KMS-11 (cell line): ENCODE results near the gene FLNC.
A peak's percentile ranks its signal among the peaks of the same experiment; 100 is the strongest.

ENCODE experiments used
- H2AFZ ChIP-seq: fragments of 200-600 bp; sonication (generic); 2 replicates; pipeline ENCODE4 v1.6.1; 2016; ENCODE audit warnings: antibody characterized with exemption, mixed run types, low read depth
- H3K27ac ChIP-seq: fragments of 200-600 bp; sonication (generic); 2 replicates; pipeline ENCODE4 v1.6.1; 2016; ENCODE audit warnings: mild to moderate bottlenecking, mixed run types
- H3K27me3 ChIP-seq: fragments of 200-600 bp; sonication (generic); 2 replicates; pipeline ENCODE4 v1.6.1; 2017; ENCODE audit warnings: mild to moderate bottlenecking, low read depth, mixed run types, moderate library complexity; ENCODE audit not compliant: insufficient read depth
- H3K36me3 ChIP-seq: fragments of 200-600 bp; sonication (generic); 2 replicates; pipeline ENCODE4 v1.6.1; 2017; ENCODE audit warnings: mild to moderate bottlenecking, mixed run types; ENCODE audit not compliant: insufficient read depth
- H3K4me1 ChIP-seq: fragments of 200-600 bp; sonication (generic); 2 replicates; pipeline ENCODE4 v1.6.1; 2016; ENCODE audit warnings: mild to moderate bottlenecking, low read depth, mixed run types; ENCODE audit not compliant: poor library complexity, severe bottlenecking
- H3K4me2 ChIP-seq: fragments of 200-600 bp; sonication (generic); 2 replicates; pipeline ENCODE4 v1.7.0; 2016; ENCODE audit warnings: mild to moderate bottlenecking, mixed run types
- H3K4me3 ChIP-seq: fragments of 200-600 bp; sonication (generic); IDR thresholded peaks from 2 replicates; pipeline ENCODE4 v1.6.1; 2017; ENCODE audit warnings: low read depth, low read length, mixed read lengths; ENCODE audit not compliant: insufficient read depth
- H3K79me2 ChIP-seq: fragments of 200-600 bp; sonication (generic); 2 replicates; pipeline ENCODE4 v1.6.1; 2016; ENCODE audit warnings: low read depth, mixed run types; ENCODE audit not compliant: insufficient read depth
- H3K9ac ChIP-seq: fragments of 200-600 bp; sonication (generic); 2 replicates; pipeline ENCODE4 v1.6.1; 2016; ENCODE audit warnings: mild to moderate bottlenecking, mixed run types
- H4K20me1 ChIP-seq: fragments of 200-600 bp; sonication (generic); 2 replicates; pipeline ENCODE4 v1.6.1; 2016; ENCODE audit warnings: mild to moderate bottlenecking, mixed run types; ENCODE audit not compliant: insufficient read depth
- CTCF ChIP-seq: fragments of 200-600 bp; sonication (generic); conservative IDR thresholded peaks from 2 replicates; pipeline ENCODE4 v1.6.1; 2017; ENCODE audit warnings: low read depth, mild to moderate bottlenecking, antibody characterized with exemption, low read length, moderate library complexity, mixed read lengths

FLNC gene

DNA sequence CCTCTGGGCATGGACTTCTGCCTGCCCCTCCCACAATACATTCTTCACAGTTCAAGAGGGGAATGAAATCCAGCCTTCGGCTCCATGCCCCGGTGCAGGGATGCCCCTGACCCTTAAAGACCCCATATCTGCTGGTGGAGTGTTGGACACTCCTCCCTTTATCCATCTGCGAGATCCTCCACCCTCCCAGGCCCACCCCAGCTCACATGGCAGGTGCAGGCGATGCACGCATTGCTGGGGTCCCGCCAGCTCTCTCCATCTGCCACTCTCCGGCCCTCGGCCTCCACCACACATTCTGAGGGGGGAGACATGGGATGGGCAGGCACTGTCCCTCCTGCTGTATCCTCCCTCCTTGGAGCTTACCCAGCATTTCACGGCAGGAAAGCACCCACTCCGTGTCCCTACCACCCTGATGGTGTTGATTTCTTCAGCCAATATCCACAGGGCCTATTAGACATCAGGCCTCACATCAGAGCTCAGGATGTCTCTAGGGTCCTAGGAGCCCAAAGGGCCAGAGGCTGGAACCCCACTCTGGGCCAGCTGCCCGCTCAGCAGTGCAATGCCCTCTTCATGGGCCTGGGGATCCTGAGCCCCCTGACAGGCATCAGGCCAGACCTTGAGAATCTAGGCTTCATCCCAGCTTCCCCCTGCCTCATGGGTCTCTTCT is 50.7 kb downstream of the FLNC start:
- Histone ChIP-seq H3K79me2 (no peaks in the 10 kb centered on the region), H3K27me3 (no peaks in the 10 kb centered on the region), H3K4me3 (no peak overlapping the region), H3K27ac (no peak overlapping the region), H2AFZ (no peak overlapping the region), H4K20me1 (no peaks in the 10 kb centered on the region), H3K36me3 (no peaks in the 10 kb centered on the region), H3K4me2 (no peak overlapping the region), H3K9ac (no peak overlapping the region), H3K4me1 (peaks cover 3% of the 10 kb centered on the region)
- TF ChIP-seq CTCF: no peak

GRCh38 chr7:128881458-128882125 is 51.4 kb downstream of the FLNC start:
- H3K36me3 ChIP-seq: no peaks in the 10 kb centered on the region
- no peaks in the 10 kb centered on the region for H3K27me3 ChIP-seq
- H3K27ac ChIP-seq: no peak overlapping the region
- H3K79me2 ChIP-seq: no peaks in the 10 kb centered on the region
- H3K9ac ChIP-seq: no peak overlapping the region
- H4K20me1 ChIP-seq: no peaks in the 10 kb centered on the region
- H2AFZ ChIP-seq: no peak overlapping the region
- H3K4me3 ChIP-seq: no peak overlapping the region
- peaks cover 3% of the 10 kb centered on the region for H3K4me1 ChIP-seq
- H3K4me2 ChIP-seq: no peak overlapping the region
- no peak for TF ChIP-seq CTCF

DNA sequence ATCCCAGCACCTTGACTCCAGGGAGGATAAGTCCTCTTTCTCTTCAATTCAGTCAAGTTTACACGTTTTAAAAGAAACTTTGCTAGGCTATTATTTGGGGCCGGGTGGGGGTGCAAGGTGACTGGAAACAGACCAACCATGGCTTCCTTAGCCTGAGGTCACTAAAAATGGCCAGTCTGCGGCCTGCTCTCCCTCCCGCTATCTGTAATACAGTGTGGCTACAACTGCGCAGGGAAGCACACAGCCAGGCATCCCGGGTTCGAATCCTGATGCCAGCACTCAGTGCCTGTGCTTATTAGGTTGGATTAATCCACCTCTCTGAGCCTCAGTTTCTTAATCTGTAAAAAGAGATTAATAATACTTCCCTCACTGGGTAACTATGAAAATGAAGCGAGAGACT is 51.9 kb downstream of the FLNC start:
- no peak overlapping the region for H3K27ac ChIP-seq
- no peak for TF ChIP-seq CTCF
- no peaks in the 10 kb centered on the region for H4K20me1 ChIP-seq
- H3K4me3 ChIP-seq: no peak overlapping the region
- no peaks in the 10 kb centered on the region for H3K36me3 ChIP-seq
- 0 out of 2 replicates have a peak, but pooled peaks cover 2% of the 10 kb centered on the region for H3K27me3 ChIP-seq
- H3K4me1 ChIP-seq: peaks cover 3% of the 10 kb centered on the region
- H3K4me2 ChIP-seq: no peak overlapping the region
- H3K79me2 ChIP-seq: no peaks in the 10 kb centered on the region
- no peak overlapping the region for H3K9ac ChIP-seq
- no peak overlapping the region for H2AFZ ChIP-seq

- H3K36me3 ChIP-seq: no peaks in the 10 kb centered on the region
- no peak overlapping the region for H3K27ac ChIP-seq
- H3K27me3 ChIP-seq: peaks cover 4% of the 10 kb centered on the region; the same call in 1 of the 2 replicates
- H3K79me2 ChIP-seq: no peaks in the 10 kb centered on the region
- H3K4me1 ChIP-seq: peaks cover 3% of the 10 kb centered on the region
- H3K4me3 ChIP-seq: no peak overlapping the region
- peak overlapping the region; percentile 45; the same call in 1 of the 2 replicates for H2AFZ ChIP-seq
- no peaks in the 10 kb centered on the region for H4K20me1 ChIP-seq
- peak overlapping the region; percentile 13; the same call in 1 of the 2 replicates for H3K4me2 ChIP-seq
- H3K9ac ChIP-seq: peak overlapping the region; percentile 14; the same call in 1 of the 2 replicates
- peak; percentile 99 for TF ChIP-seq CTCF
Measured at GRCh38 chr7:128883622-128884448, 53.6 kb downstream of the FLNC start.
